Measurements from ENCODE around the gene GRK4. TPM values are rescaled to one million over a fixed set of nuclear protein-coding genes. Genes with fewer than 3 reads are reported as not detected.
A peak's percentile ranks its signal among the peaks of the same experiment; 100 is the strongest.
"Not testable (repeated sequence)": the region's sequence is repeated elsewhere in the genome, so short reads cannot be mapped to it uniquely, and the experiment has no call there.

The GRK4 gene
- total RNA-seq, 1 experiment from 2014 or later = 2.9 TPM

GRCh38 chr4:3039706-3040366 lies 76.5 kb downstream of the GRK4 start:
- DNase-seq (ENCODE audit: low read depth) = no peak

GRCh38 chr4:3040452-3041191 lies 77.3 kb downstream of the GRK4 start:
- no peak for DNase-seq (ENCODE audit: low read depth)

GRCh38 chr4:3041192-3042142 lies 78.1 kb downstream of the GRK4 start:
- peak; percentile 75 for DNase-seq (ENCODE audit: low read depth)

- DNase-seq (ENCODE audit: low read depth) = no peak
These were observed 78.9 kb downstream of the GRK4 start for GRCh38 chr4:3042226-3042625.

- no peak for DNase-seq (ENCODE audit: low read depth)
These were observed 80.1 kb downstream of the GRK4 start for GRCh38 chr4:3043282-3044020.

- DNase-seq (ENCODE audit: low read depth) = peak; percentile 66
These were observed 81.8 kb downstream of the GRK4 start for GRCh38 chr4:3044870-3045819.

- DNase-seq (ENCODE audit: low read depth) = no peak
These were observed 82.8 kb downstream of the GRK4 start for GRCh38 chr4:3046162-3046561.

- no peak for DNase-seq (ENCODE audit: low read depth)
These were observed 83.3 kb downstream of the GRK4 start for GRCh38 chr4:3046623-3047022.

GRCh38 chr4:3047464-3048286 lies 84.3 kb downstream of the GRK4 start:
- peak; percentile 58 for DNase-seq (ENCODE audit: low read depth)

- DNase-seq (ENCODE audit: low read depth) = not testable (repeated sequence)
These were observed 87.9 kb downstream of the GRK4 start for GRCh38 chr4:3051141-3051897.

- DNase-seq (ENCODE audit: low read depth) = no peak
These were observed 90.9 kb downstream of the GRK4 start for GRCh38 chr4:3054169-3054759.

- no peak for DNase-seq (ENCODE audit: low read depth)
These were observed 96.6 kb downstream of the GRK4 start for GRCh38 chr4:3059943-3060342.

GRCh38 chr4:3060946-3061345 lies 97.6 kb downstream of the GRK4 start:
- no peak for DNase-seq (ENCODE audit: low read depth)

GRCh38 chr4:3062471-3062870 lies 99.1 kb downstream of the GRK4 start:
- DNase-seq (ENCODE audit: low read depth) = peak; percentile 69

- DNase-seq (ENCODE audit: low read depth) = no peak
These were observed 102.2 kb downstream of the GRK4 start for GRCh38 chr4:3065551-3065950.

- no peak for DNase-seq (ENCODE audit: low read depth)
These were observed 103.5 kb downstream of the GRK4 start for GRCh38 chr4:3066836-3067400.

GRCh38 chr4:3067473-3068001 lies 104.2 kb downstream of the GRK4 start:
- DNase-seq (ENCODE audit: low read depth) = no peak
